DND-41 (cell line): ENCODE measurements around the gene PCSK1N.
"Not testable (repeated sequence)": the region's sequence is repeated elsewhere in the genome, so short reads cannot be mapped to it uniquely, and the experiment has no call there.

Experiments used
- ATAC-seq: fragments of 200-7000 bp; cut with Tn5 transposase; 3 replicates; pipeline ENCODE4 v1.9.1; 2021; ENCODE audit warnings: low read depth; ENCODE audit not compliant: insufficient read depth
- DNase-seq: peaks from one replicate; pipeline ENCODE4 v3.0.0-alpha.2; 2020
- H2AFZ ChIP-seq: 2 replicates; pipeline ENCODE4 v1.6.0; 2012; ENCODE audit warnings: low read depth, low read length
- H3K27ac ChIP-seq: 2 replicates; pipeline ENCODE4 v1.5.1; 2012; ENCODE audit warnings: low read length, inconsistent platforms
- H3K27me3 ChIP-seq: fragments of 200-600 bp; sonication (generic); 2 replicates; pipeline ENCODE4 v1.6.0; 2012; ENCODE audit warnings: low read length, mild to moderate bottlenecking, inconsistent platforms; ENCODE audit not compliant: insufficient read depth, poor library complexity
- H3K36me3 ChIP-seq: 2 replicates; pipeline ENCODE4 v1.5.1; 2012; ENCODE audit warnings: low read length, inconsistent platforms; ENCODE audit not compliant: insufficient read depth
- H3K4me1 ChIP-seq: 2 replicates; pipeline ENCODE4 v1.5.1; 2012; ENCODE audit warnings: mild to moderate bottlenecking, low read length; ENCODE audit not compliant: insufficient read depth
- H3K4me2 ChIP-seq: 2 replicates; pipeline ENCODE4 v1.6.0; 2012; ENCODE audit warnings: mild to moderate bottlenecking, moderate library complexity, low read length, inconsistent platforms; ENCODE audit not compliant: insufficient read depth
- H3K4me3 ChIP-seq, 2 experiments: fragments of 200-600 bp in 1 of 2; shearing (Covaris generic) in 1 of 2; 2 replicates each; pipeline ENCODE4 v1.5.1; 2012 to 2016; ENCODE audit warnings: inconsistent platforms in 2 of 2, low read length in 2 of 2, mild to moderate bottlenecking in 2 of 2, low read depth in 1 of 2, moderate library complexity in 1 of 2
- H3K79me2 ChIP-seq: 2 replicates; pipeline ENCODE4 v1.6.0; 2012; ENCODE audit warnings: low read length, inconsistent platforms; ENCODE audit not compliant: insufficient read depth
- H3K9ac ChIP-seq: 2 replicates; pipeline ENCODE4 v1.6.0; 2012; ENCODE audit warnings: low read depth, mild to moderate bottlenecking, inconsistent platforms, low read length, moderate library complexity
- H3K9me3 ChIP-seq: 2 replicates; pipeline ENCODE4 v1.5.1; 2012; ENCODE audit warnings: low read length, moderate library complexity, mild to moderate bottlenecking, inconsistent platforms; ENCODE audit not compliant: insufficient read depth, severe bottlenecking
- H4K20me1 ChIP-seq: 2 replicates; pipeline ENCODE4 v1.6.0; 2012; ENCODE audit warnings: low read length; ENCODE audit not compliant: insufficient read depth
- CTCF ChIP-seq: IDR thresholded peaks from 2 replicates; pipeline ENCODE4 v1.5.1; 2012; ENCODE audit warnings: borderline replicate concordance, low read length, moderate library complexity, mild to moderate bottlenecking; ENCODE audit not compliant: poor library complexity, severe bottlenecking; ENCODE audit errors: extremely low read depth
- EZH2 ChIP-seq: IDR thresholded peaks from 3 replicates; pipeline ENCODE4 v1.6.1; 2012; ENCODE audit warnings: borderline replicate concordance, low read depth, mild to moderate bottlenecking, moderate library complexity, low read length, inconsistent platforms; ENCODE audit not compliant: severe bottlenecking

The PCSK1N gene

GRCh38 chrX:48835524-48836329, at the start of gene PCSK1N:
PCSK1N (minus strand) TSS chrX:48835610; CDS start chrX:48835532, 78 bp downstream.
- Histone ChIP-seq H3K27ac (no peak within 1 kb of the TSS), H3K4me3 (no peak within 1 kb of the TSS), H3K4me2 (no peak within 1 kb of the TSS), H3K27me3 (no peaks in the 10 kb centered on the region), H3K9me3 (no peaks in the 10 kb centered on the region), H2AFZ (no peak within 1 kb of the TSS), H3K4me1 (no peaks in the 10 kb centered on the region), H3K79me2 (no peaks in the 10 kb centered on the region), H3K9ac (no peak within 1 kb of the TSS), H4K20me1 (no peaks in the 10 kb centered on the region), H3K36me3 (no peaks in the 10 kb centered on the region)
- TF ChIP-seq EZH2, result no peak
- no peak for TF ChIP-seq CTCF
- DNase-seq, result no peak
- no peak for ATAC-seq

- ATAC-seq (no peak), DNase-seq (no peak)
- no peak overlapping the region for H3K4me2 ChIP-seq
- no peaks in the 10 kb centered on the region for H3K27me3 ChIP-seq
- H3K36me3 ChIP-seq, result no peaks in the 10 kb centered on the region
- no peaks in the 10 kb centered on the region for H4K20me1 ChIP-seq
- H3K79me2 ChIP-seq, result no peaks in the 10 kb centered on the region
- no peak for TF ChIP-seq EZH2
- TF ChIP-seq CTCF, result no peak
- H3K9ac ChIP-seq, result no peak overlapping the region
- no peaks in the 10 kb centered on the region for H3K4me1 ChIP-seq
- no peaks in the 10 kb centered on the region for H3K9me3 ChIP-seq
- no peak overlapping the region for H3K27ac ChIP-seq
- no peak overlapping the region for H2AFZ ChIP-seq
- H3K4me3 ChIP-seq, result no peak overlapping the region
Observed at GRCh38 chrX:48883729-48884128, 48.3 kb upstream of the PCSK1N start.

- not testable (repeated sequence) for H3K79me2 ChIP-seq, H3K9me3 ChIP-seq, H2AFZ ChIP-seq, H3K4me2 ChIP-seq, H3K9ac ChIP-seq, H3K27ac ChIP-seq, ATAC-seq, H3K36me3 ChIP-seq, H3K4me1 ChIP-seq, H3K4me3 ChIP-seq, H3K27me3 ChIP-seq, DNase-seq, H4K20me1 ChIP-seq
Observed at GRCh38 chrX:48876944-48877343, 41.5 kb upstream of the PCSK1N start.

GRCh38 chrX:48872017-48872416, 36.6 kb upstream of the PCSK1N start:
- not testable (repeated sequence) for H3K36me3 ChIP-seq, H3K27ac ChIP-seq, H3K79me2 ChIP-seq, H3K9ac ChIP-seq, H3K27me3 ChIP-seq, H3K4me2 ChIP-seq, H2AFZ ChIP-seq, H3K4me3 ChIP-seq, H3K9me3 ChIP-seq, H3K4me1 ChIP-seq, ATAC-seq, H4K20me1 ChIP-seq, DNase-seq
